HepG2 (cell line): ENCODE results near the gene COA3. TPM values are rescaled to one million over a fixed set of nuclear protein-coding genes. Genes with fewer than 3 reads are reported as not detected.

Experiments
- CCAR2 ChIP-seq: fragments of 200-400 bp; formaldehyde crosslinking; optimal IDR thresholded peaks from 2 replicates; pipeline ENCODE3; 2018; ENCODE audit warnings: low read depth, mild to moderate bottlenecking, low read length, moderate library complexity
- ELF1 ChIP-seq: sonication (generic); formaldehyde crosslinking; IDR thresholded peaks from 2 replicates; pipeline ENCODE4 v1.4.0; 2020; ENCODE audit warnings: missing genetic modification reagents
- FLYWCH1 ChIP-seq: sonication (generic); formaldehyde crosslinking; IDR thresholded peaks from 2 replicates; pipeline ENCODE4 v1.8.1; 2023; ENCODE audit warnings: mild to moderate bottlenecking, missing genetic modification reagents
- GZF1 ChIP-seq: sonication (generic); formaldehyde crosslinking; IDR thresholded peaks from 2 replicates; pipeline ENCODE4 v1.5.1; 2020; ENCODE audit warnings: mild to moderate bottlenecking, missing genetic modification reagents
- MEF2D ChIP-seq: sonication (generic); formaldehyde crosslinking; IDR thresholded peaks from 2 replicates; pipeline ENCODE4 v1.5.1; 2020; ENCODE audit warnings: mild to moderate bottlenecking, missing genetic modification reagents
- MZF1 ChIP-seq: sonication (generic); formaldehyde crosslinking; IDR thresholded peaks from 2 replicates; pipeline ENCODE4 v1.8.1; 2023; ENCODE audit warnings: mild to moderate bottlenecking, missing genetic modification reagents, borderline replicate concordance
- NFIB ChIP-seq: sonication (generic); formaldehyde crosslinking; IDR thresholded peaks from 2 replicates; pipeline ENCODE4 v1.9.0; 2021; ENCODE audit warnings: missing genetic modification reagents, mild to moderate bottlenecking, borderline replicate concordance
- NFKB2 ChIP-seq: sonication (generic); formaldehyde crosslinking; IDR thresholded peaks from 2 replicates; pipeline ENCODE4 v1.4.0; 2020; ENCODE audit warnings: missing genetic modification reagents, borderline replicate concordance
- PHF21A ChIP-seq: sonication (generic); formaldehyde crosslinking; IDR thresholded peaks from 2 replicates; pipeline ENCODE4 v1.5.0; 2020; ENCODE audit warnings: mild to moderate bottlenecking, missing genetic modification reagents
- SMAD9 ChIP-seq: sonication (generic); formaldehyde crosslinking; IDR thresholded peaks from 2 replicates; pipeline ENCODE4 v1.5.1; 2020; ENCODE audit warnings: mild to moderate bottlenecking, missing genetic modification reagents
- THYN1 ChIP-seq: sonication (generic); formaldehyde crosslinking; IDR thresholded peaks from 2 replicates; pipeline ENCODE4 v1.8.1; 2023; ENCODE audit warnings: low read depth, mild to moderate bottlenecking, moderate library complexity, missing genetic modification reagents, borderline replicate concordance
- ZBTB1 ChIP-seq: sonication (generic); formaldehyde crosslinking; IDR thresholded peaks from 2 replicates; pipeline ENCODE4 v1.4.0; 2020; ENCODE audit warnings: missing genetic modification reagents, borderline replicate concordance
- ZFP82 ChIP-seq: sonication (generic); formaldehyde crosslinking; IDR thresholded peaks from 2 replicates; pipeline ENCODE4 v1.5.1; 2020; ENCODE audit warnings: mild to moderate bottlenecking, missing genetic modification reagents, borderline replicate concordance
- ZNF101 ChIP-seq: sonication (generic); formaldehyde crosslinking; IDR thresholded peaks from 2 replicates; pipeline ENCODE4 v1.4.0; 2020; ENCODE audit warnings: mild to moderate bottlenecking, low read depth, missing genetic modification reagents, borderline replicate concordance
- ZNF329 ChIP-seq: sonication (generic); formaldehyde crosslinking; IDR thresholded peaks from 2 replicates; pipeline ENCODE4 v1.9.0; 2021; ENCODE audit warnings: low read depth, mild to moderate bottlenecking, missing genetic modification reagents
- ZNF331 ChIP-seq: sonication (generic); formaldehyde crosslinking; IDR thresholded peaks from 2 replicates; pipeline ENCODE4 v1.4.0; 2020; ENCODE audit warnings: missing genetic modification reagents
- ZNF550 ChIP-seq: sonication (generic); formaldehyde crosslinking; IDR thresholded peaks from 2 replicates; pipeline ENCODE4 v1.4.0; 2020; ENCODE audit warnings: mild to moderate bottlenecking, missing genetic modification reagents, borderline replicate concordance
- ZSCAN20 ChIP-seq: sonication (generic); formaldehyde crosslinking; IDR thresholded peaks from 2 replicates; pipeline ENCODE4 v1.4.0; 2020; ENCODE audit warnings: missing genetic modification reagents, mild to moderate bottlenecking, borderline replicate concordance
- ZSCAN21 ChIP-seq: sonication (generic); formaldehyde crosslinking; IDR thresholded peaks from 2 replicates; pipeline ENCODE4 v1.8.0; 2022; ENCODE audit warnings: mild to moderate bottlenecking, missing genetic modification reagents, moderate library complexity, borderline replicate concordance
- polyA plus RNA-seq, 8 experiments: library from polyadenylated mRNA; depleted of rRNA in 3 of 8; stranded (reverse) in 7 of 8; unstranded in 1 of 8; fragments of >200 nt; fragmentation: Illumina TruSeq in 4 of 8; extraction: Trizol in 4 of 8; gene quantifications; 2 replicates each; pipeline versions ENCODE4 v1.2.1 to v1.2.3, GENCODE V29; 2011 to 2016; ENCODE audit warnings: low read depth in 4 of 8, missing spikeins in 1 of 8, mixed read lengths in 1 of 8; ENCODE audit not compliant: insufficient read depth in 1 of 8
- total RNA-seq, 5 experiments: library from RNA; depleted of rRNA; stranded (reverse); fragments of >200 nt; fragmentation: Illumina TruSeq; extraction: Trizol; gene quantifications; 2 replicates each; pipeline ENCODE4 v1.2.3, GENCODE V29; 2016; ENCODE audit warnings: low read depth in 1 of 5
- TF ChIP-seq, protein P1 (sequence below): sonication (generic); formaldehyde crosslinking; IDR thresholded peaks from 2 replicates; pipeline ENCODE4 v1.4.0; 2020; ENCODE audit warnings: missing genetic modification reagents
- TF ChIP-seq, protein P2 (sequence below): sonication (generic); formaldehyde crosslinking; IDR thresholded peaks from 2 replicates; pipeline ENCODE4 v1.8.1; 2023; ENCODE audit warnings: missing genetic modification reagents, mild to moderate bottlenecking, borderline replicate concordance
- TF ChIP-seq, protein P3 (sequence below): fragments of 450-650 bp; IDR thresholded peaks from 2 replicates; pipeline ENCODE4 v1.6.1; 2016
- TF ChIP-seq, protein P4 (sequence below): sonication (generic); formaldehyde crosslinking; IDR thresholded peaks from 2 replicates; pipeline ENCODE4 v1.9.0; 2021; ENCODE audit warnings: missing genetic modification reagents, mild to moderate bottlenecking, borderline replicate concordance

Gene COA3
- total and polyA plus RNA-seq, 2 of the 13 experiments (the other 11 are each of a cell fraction or from before 2014, with no cell fraction given), result 133 to 202 TPM

DNA sequence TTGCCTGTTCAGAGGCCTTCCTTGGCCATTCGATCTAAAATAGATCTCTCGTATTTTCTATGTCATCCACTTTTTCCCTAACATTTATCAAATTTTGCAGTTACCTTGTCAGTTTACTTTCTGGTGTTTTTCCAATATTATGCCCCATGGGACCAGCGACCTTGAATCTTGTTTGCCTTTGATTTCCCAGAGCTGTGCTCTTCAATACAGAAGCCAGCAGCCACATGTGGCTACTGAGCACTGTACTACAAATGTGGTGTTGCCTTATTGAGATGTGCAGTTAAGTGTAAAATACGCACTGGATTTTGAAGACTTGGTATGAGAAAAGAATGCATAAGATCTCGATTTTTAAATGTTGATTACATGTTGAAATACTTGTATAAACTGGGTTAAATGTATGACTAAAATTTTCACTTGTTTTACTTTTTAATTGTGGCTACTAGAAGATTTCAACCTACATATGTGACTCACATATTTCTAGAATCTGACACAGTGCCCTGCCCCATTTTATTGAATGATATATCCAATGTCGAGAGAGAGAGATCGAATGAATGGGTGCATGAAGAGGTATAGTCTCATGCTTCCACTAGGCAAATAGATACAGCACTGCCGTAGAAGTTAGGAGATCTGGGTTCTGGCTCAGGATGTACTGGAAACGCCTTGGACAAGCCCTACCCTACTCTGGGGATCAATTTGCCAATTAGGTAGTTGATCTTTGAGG is 33.9 kb upstream of the COA3 start (continued):
- TF ChIP-seq ZSCAN21 (0 out of 2 replicates have a peak, but pooled peaks have one; percentile 17), THYN1 (CRISPR knock-in tag) (no peak; the same call in 1 of the 2 replicates), MZF1 (CRISPR knock-in tag) (no peak), ZFP82 (CRISPR knock-in tag) (no peak), ZNF329 (no peak), NFIB (no peak), NFKB2 (CRISPR knock-in tag) (no peak), ZNF101 (no peak), ZSCAN20 (no peak), SMAD9 (no peak), CCAR2 (no peak), FLYWCH1 (CRISPR knock-in tag) (no peak), PHF21A (no peak; the same call in 1 of the 2 replicates), GZF1 (CRISPR knock-in tag) (no peak), ZNF550 (no peak), MEF2D (no peak), ZBTB1 (CRISPR knock-in tag) (no peak), ZNF331 (CRISPR knock-in tag) (peak; percentile 71; the same call in 1 of the 2 replicates), ELF1 (0 out of 2 replicates have a peak, but pooled peaks have one; percentile 34)
- TF ChIP-seq, protein P1, sequence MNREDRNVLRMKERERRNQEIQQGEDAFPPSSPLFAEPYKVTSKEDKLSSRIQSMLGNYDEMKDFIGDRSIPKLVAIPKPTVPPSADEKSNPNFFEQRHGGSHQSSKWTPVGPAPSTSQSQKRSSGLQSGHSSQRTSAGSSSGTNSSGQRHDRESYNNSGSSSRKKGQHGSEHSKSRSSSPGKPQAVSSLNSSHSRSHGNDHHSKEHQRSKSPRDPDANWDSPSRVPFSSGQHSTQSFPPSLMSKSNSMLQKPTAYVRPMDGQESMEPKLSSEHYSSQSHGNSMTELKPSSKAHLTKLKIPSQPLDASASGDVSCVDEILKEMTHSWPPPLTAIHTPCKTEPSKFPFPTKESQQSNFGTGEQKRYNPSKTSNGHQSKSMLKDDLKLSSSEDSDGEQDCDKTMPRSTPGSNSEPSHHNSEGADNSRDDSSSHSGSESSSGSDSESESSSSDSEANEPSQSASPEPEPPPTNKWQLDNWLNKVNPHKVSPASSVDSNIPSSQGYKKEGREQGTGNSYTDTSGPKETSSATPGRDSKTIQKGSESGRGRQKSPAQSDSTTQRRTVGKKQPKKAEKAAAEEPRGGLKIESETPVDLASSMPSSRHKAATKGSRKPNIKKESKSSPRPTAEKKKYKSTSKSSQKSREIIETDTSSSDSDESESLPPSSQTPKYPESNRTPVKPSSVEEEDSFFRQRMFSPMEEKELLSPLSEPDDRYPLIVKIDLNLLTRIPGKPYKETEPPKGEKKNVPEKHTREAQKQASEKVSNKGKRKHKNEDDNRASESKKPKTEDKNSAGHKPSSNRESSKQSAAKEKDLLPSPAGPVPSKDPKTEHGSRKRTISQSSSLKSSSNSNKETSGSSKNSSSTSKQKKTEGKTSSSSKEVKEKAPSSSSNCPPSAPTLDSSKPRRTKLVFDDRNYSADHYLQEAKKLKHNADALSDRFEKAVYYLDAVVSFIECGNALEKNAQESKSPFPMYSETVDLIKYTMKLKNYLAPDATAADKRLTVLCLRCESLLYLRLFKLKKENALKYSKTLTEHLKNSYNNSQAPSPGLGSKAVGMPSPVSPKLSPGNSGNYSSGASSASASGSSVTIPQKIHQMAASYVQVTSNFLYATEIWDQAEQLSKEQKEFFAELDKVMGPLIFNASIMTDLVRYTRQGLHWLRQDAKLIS (CRISPR knock-in tag), result no peak
- TF ChIP-seq, protein P2, sequence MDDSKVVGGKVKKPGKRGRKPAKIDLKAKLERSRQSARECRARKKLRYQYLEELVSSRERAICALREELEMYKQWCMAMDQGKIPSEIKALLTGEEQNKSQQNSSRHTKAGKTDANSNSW, result no peak
- TF ChIP-seq, protein P3, sequence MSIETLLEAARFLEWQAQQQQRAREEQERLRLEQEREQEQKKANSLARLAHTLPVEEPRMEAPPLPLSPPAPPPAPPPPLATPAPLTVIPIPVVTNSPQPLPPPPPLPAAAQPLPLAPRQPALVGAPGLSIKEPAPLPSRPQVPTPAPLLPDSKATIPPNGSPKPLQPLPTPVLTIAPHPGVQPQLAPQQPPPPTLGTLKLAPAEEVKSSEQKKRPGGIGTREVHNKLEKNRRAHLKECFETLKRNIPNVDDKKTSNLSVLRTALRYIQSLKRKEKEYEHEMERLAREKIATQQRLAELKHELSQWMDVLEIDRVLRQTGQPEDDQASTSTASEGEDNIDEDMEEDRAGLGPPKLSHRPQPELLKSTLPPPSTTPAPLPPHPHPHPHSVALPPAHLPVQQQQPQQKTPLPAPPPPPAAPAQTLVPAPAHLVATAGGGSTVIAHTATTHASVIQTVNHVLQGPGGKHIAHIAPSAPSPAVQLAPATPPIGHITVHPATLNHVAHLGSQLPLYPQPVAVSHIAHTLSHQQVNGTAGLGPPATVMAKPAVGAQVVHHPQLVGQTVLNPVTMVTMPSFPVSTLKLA, result no peak
- TF ChIP-seq, protein P4, sequence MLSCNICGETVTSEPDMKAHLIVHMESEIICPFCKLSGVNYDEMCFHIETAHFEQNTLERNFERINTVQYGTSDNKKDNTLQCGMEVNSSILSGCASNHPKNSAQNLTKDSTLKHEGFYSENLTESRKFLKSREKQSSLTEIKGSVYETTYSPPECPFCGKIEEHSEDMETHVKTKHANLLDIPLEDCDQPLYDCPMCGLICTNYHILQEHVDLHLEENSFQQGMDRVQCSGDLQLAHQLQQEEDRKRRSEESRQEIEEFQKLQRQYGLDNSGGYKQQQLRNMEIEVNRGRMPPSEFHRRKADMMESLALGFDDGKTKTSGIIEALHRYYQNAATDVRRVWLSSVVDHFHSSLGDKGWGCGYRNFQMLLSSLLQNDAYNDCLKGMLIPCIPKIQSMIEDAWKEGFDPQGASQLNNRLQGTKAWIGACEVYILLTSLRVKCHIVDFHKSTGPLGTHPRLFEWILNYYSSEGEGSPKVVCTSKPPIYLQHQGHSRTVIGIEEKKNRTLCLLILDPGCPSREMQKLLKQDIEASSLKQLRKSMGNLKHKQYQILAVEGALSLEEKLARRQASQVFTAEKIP (CRISPR knock-in tag), result no peak
